Hepatocyte (in vitro differentiated cells): Measurements from ENCODE around the gene ZDHHC11B.

ENCODE experiments used
- CTCF ChIP-seq: fragments of 200-600 bp; sonication (generic); IDR thresholded peaks from 2 replicates; pipeline ENCODE4 v1.5.1; 2016; ENCODE audit warnings: antibody characterized with exemption, mild to moderate bottlenecking; ENCODE audit not compliant: poor library complexity
- EZH2 ChIP-seq: fragments of 200-600 bp; sonication (generic); IDR thresholded peaks from 2 replicates; pipeline ENCODE4 v1.6.1; 2016; ENCODE audit warnings: antibody characterized with exemption, mild to moderate bottlenecking, borderline replicate concordance

GRCh38 chr5:684751-685216, 99.7 kb downstream of the ZDHHC11B start:
- TF ChIP-seq EZH2 (no peak), CTCF (no peak)
